Progenitor cell of endocrine pancreas (in vitro differentiated cells): ENCODE measurements around the gene CMTM8. TPM values are rescaled to one million over a fixed set of nuclear protein-coding genes. Genes with fewer than 3 reads are reported as not detected.
A peak's percentile ranks its signal among the peaks of the same experiment; 100 is the strongest.

Experiments used
- DNase-seq: peaks from one replicate; pipeline ENCODE4 v3.0.0; 2021; ENCODE audit warnings: low spot score; ENCODE audit not compliant: unreplicated experiment
- H3K27ac Mint-ChIP-seq: 2 replicates; pipeline ENCODE4 v1.8.0; 2021; ENCODE audit warnings: mild to moderate bottlenecking, moderate library complexity, mixed read lengths
- H3K27me3 Mint-ChIP-seq: 2 replicates; pipeline ENCODE4 v1.8.0; 2021; ENCODE audit warnings: mixed read lengths
- H3K36me3 Mint-ChIP-seq: 2 replicates; pipeline ENCODE4 v1.8.0; 2022; ENCODE audit warnings: mixed read lengths; ENCODE audit not compliant: insufficient read depth
- H3K4me1 Mint-ChIP-seq: 2 replicates; pipeline ENCODE4 v1.8.0; 2021; ENCODE audit warnings: low read depth, mixed read lengths
- H3K4me3 Mint-ChIP-seq: 2 replicates; pipeline ENCODE4 v1.8.0; 2021; ENCODE audit warnings: low read depth, mild to moderate bottlenecking, moderate library complexity, mixed read lengths
- H3K9me3 Mint-ChIP-seq: 2 replicates; pipeline ENCODE4 v1.8.0; 2021; ENCODE audit warnings: low read depth, mixed read lengths
- total RNA-seq: library from RNA; stranded (reverse); gene quantifications from 2 replicates; pipeline ENCODE4 v1.2.1, GENCODE V29; 2021
- TF ChIP-seq, protein P1 (sequence below): fragments of 200-600 bp; sonication (generic); IDR thresholded peaks from one replicate; pipeline ENCODE4 v1.5.0; 2021; ENCODE audit warnings: antibody characterized with exemption, mild to moderate bottlenecking; ENCODE audit not compliant: unreplicated experiment

Gene CMTM8
- total RNA-seq, 1 donor from 2014 or later, result 39.1 TPM

DNA sequence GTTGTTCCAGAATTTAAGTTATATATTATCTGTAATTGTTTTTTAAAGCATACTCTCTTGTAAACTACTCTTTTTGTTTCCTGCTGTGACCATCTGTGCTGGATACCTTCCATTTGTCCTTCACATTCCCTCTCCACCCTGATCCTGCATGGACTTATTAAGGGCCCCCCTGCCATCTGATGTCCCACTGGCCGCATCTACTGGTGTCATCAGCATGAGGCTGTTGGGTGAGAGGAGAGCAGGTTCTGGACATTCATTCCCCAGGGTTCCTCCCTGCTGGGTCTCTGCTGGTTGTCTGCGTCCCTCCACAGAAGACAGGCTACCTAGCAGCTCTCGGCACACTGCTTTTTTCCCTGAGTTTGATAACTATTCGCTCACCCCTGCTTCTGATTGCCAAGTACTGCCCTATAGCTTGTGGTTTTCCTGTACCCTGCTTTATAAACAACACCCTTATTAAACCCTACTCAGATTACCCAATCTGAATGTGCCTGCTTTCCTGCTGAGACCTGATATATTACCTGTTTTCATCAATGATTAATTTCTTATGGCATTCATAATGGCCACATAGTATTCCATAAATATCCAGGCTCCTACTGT lies 7.7 kb downstream of the CMTM8 start:
- Mint-ChIP-seq H3K36me3 (peaks cover 29% of the 10 kb centered on the region), H3K27me3 (no peaks in the 10 kb centered on the region), H3K4me3 (no peak overlapping the region), H3K9me3 (peaks cover 7% of the 10 kb centered on the region), H3K27ac (peak overlapping the region; percentile 5), H3K4me1 (peaks cover 30% of the 10 kb centered on the region)
- DNase-seq, result no peak
- TF ChIP-seq, protein P1, sequence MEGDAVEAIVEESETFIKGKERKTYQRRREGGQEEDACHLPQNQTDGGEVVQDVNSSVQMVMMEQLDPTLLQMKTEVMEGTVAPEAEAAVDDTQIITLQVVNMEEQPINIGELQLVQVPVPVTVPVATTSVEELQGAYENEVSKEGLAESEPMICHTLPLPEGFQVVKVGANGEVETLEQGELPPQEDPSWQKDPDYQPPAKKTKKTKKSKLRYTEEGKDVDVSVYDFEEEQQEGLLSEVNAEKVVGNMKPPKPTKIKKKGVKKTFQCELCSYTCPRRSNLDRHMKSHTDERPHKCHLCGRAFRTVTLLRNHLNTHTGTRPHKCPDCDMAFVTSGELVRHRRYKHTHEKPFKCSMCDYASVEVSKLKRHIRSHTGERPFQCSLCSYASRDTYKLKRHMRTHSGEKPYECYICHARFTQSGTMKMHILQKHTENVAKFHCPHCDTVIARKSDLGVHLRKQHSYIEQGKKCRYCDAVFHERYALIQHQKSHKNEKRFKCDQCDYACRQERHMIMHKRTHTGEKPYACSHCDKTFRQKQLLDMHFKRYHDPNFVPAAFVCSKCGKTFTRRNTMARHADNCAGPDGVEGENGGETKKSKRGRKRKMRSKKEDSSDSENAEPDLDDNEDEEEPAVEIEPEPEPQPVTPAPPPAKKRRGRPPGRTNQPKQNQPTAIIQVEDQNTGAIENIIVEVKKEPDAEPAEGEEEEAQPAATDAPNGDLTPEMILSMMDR, result no peak

DNA sequence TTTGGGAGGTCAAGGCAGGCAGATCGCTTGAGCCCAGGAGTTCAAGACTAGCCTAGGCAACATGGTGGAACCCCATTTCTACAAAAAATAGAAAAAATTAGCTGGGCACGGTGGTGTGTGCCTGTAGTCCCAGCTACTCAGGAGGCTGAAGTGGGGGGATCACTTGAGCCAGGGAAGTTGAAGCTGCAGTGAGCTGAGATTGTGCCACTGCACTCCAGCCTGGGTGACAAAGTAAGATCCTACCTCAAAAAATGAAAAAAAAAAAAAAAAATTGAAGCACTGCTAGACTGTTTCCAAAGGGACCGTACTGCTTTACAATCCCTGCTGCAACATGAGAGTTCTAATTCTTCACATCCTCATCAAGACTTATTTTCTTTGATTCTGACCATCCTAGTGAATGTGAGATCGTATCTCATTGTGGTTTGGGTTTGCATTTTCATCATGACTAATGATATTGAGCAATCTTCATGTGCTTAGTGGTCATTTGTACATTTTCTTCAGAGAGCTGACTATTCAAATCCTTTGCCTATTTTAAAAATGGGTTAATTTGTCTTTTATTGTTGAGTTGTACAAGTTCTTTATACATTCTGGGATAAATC lies 10.8 kb downstream of the CMTM8 start:
- H3K27ac Mint-ChIP-seq, result no peak overlapping the region
- H3K4me1 Mint-ChIP-seq, result peaks cover 18% of the 10 kb centered on the region
- peaks cover 28% of the 10 kb centered on the region for H3K36me3 Mint-ChIP-seq
- TF ChIP-seq, protein P1, result no peak
- peaks cover 10% of the 10 kb centered on the region for H3K9me3 Mint-ChIP-seq
- H3K4me3 Mint-ChIP-seq, result no peak overlapping the region
- no peak for DNase-seq
- no peaks in the 10 kb centered on the region for H3K27me3 Mint-ChIP-seq

DNA sequence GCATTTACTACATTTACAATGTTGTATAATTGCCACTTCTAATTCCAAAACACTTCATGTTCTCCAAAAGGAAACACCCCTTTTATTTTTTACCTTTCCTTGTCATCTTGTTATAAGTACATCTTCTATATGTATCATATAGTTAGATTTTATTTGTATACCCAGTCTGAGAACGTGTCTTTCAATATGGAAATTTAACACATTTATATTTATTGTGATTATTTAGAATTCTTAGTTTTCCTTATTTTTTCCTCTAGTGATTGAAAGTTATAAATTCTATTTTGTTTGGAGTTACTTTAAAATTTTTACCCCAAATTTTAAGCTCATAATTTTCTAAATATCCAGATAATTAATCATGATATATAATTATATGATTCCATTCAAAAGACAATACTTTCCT lies 15.8 kb downstream of the CMTM8 start:
- Mint-ChIP-seq H3K4me3 (no peak overlapping the region), H3K4me1 (peaks cover 13% of the 10 kb centered on the region), H3K9me3 (peaks cover 15% of the 10 kb centered on the region), H3K27me3 (no peaks in the 10 kb centered on the region), H3K27ac (no peak overlapping the region), H3K36me3 (peaks cover 42% of the 10 kb centered on the region)
- DNase-seq, result no peak
- TF ChIP-seq, protein P1, result no peak

DNA sequence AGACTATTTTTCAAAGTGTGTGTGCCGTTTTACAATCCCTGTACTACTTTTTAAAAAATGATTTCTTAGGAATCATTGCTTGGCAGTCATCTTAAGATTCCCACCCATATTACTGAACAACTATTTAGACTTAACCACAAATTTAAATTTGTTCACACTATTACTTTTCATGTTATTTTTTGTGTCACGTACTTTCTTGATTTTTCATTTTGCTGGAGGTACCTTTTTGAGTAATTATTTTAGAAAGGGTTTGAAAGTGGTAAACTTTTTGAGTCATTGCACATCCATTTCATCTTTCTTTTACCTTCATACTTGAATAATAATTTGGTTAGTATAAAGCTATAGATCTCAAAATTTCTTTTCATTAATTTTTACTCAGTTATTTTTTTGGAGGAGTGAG lies 16.9 kb downstream of the CMTM8 start:
- Mint-ChIP-seq H3K27ac (no peak overlapping the region), H3K27me3 (no peaks in the 10 kb centered on the region), H3K4me3 (no peak overlapping the region)

DNA sequence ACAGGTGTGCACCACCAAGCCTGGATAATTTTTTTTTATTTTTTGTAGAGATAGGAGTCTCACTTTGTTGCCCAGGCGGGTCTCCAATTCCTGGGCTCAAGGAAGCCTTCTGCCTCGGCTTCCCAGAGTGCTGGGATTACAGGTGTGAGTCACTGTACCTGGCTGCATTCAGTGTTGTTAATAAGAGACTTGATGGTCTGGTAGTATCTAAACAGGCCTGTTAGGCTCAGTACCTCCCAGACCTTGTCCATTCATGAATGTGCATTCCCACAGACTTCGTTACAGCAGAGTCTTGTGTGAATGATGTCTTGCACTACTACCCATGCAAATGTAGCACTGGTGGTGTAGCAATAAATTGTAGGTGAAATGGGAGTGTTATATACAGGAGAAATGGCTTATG lies 17.7 kb downstream of the CMTM8 start:
- peaks cover 13% of the 10 kb centered on the region for H3K4me1 Mint-ChIP-seq
- H3K27me3 Mint-ChIP-seq, result no peaks in the 10 kb centered on the region
- H3K27ac Mint-ChIP-seq, result no peak overlapping the region
- DNase-seq, result no peak
- peaks cover 8% of the 10 kb centered on the region for H3K9me3 Mint-ChIP-seq
- no peak overlapping the region for H3K4me3 Mint-ChIP-seq
- TF ChIP-seq, protein P1, result no peak
- peaks cover 44% of the 10 kb centered on the region for H3K36me3 Mint-ChIP-seq

More for the DNA sequence above, 16.9 kb downstream of the CMTM8 start:
- TF ChIP-seq, protein P1, result no peak
- Mint-ChIP-seq H3K36me3 (peaks cover 42% of the 10 kb centered on the region), H3K4me1 (peaks cover 13% of the 10 kb centered on the region), H3K9me3 (peaks cover 8% of the 10 kb centered on the region)
- DNase-seq, result no peak
